D721Med (cell line): ENCODE data around the gene LETM1.

Source experiments
- DNase-seq: peaks from one replicate; pipeline ENCODE4 v3.0.0; 2011; ENCODE audit warnings: low spot score; ENCODE audit not compliant: insufficient read length
- FAIRE-seq: peaks from 2 replicates; lab custom pipeline; 2011; peaks lifted over from hg19 to GRCh38; lab: Jason Lieb, UNC
- TF ChIP-seq, protein P1 (sequence below): IDR thresholded peaks from 2 replicates; pipeline ENCODE4 v1.5.1; 2012; ENCODE audit warnings: mild to moderate bottlenecking, control low read depth; ENCODE audit not compliant: insufficient read depth; ENCODE audit errors: missing control alignments

The LETM1 gene

DNA sequence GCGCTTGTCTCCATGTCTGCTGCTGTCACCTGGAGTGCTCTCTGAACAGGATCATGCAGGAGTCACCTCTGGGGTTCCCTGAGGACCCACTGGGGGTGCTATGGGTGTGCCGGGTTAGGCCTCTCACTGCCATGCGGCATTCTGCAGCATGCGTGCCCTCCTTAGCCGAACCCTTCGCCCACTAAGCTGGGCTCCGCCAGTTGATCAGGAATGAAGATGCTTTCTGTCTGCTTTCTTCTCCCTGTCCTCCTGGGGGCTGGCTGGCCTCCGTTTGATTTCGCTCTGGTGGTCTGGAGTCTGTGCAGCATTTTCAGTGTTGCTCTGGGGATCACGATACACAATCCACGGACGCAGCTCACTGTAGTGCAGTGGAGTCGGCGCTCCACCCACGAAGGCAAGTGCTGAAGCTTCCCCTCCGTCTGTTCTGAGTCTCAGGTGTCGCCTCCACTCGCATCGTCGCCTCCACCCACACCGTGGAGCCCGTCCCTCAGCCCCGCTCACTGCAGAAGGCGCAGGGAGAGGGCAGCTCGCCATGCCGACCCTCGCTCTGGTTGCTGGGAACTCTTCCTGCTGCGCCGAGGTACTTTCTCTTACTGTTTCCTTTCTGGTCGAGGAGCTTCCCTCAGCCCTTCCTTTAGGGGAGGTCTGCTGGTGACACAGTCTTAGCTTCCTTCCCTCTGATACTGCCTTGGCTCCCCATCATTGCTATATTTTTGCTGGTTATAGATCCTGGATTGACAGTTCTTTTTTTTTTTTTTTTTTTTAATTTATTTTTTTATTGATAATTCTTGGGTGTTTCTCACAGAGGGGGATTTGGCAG lies 29.2 kb downstream of the LETM1 start:
- DNase-seq (no peak), FAIRE-seq (no peak)
- TF ChIP-seq, protein P1, sequence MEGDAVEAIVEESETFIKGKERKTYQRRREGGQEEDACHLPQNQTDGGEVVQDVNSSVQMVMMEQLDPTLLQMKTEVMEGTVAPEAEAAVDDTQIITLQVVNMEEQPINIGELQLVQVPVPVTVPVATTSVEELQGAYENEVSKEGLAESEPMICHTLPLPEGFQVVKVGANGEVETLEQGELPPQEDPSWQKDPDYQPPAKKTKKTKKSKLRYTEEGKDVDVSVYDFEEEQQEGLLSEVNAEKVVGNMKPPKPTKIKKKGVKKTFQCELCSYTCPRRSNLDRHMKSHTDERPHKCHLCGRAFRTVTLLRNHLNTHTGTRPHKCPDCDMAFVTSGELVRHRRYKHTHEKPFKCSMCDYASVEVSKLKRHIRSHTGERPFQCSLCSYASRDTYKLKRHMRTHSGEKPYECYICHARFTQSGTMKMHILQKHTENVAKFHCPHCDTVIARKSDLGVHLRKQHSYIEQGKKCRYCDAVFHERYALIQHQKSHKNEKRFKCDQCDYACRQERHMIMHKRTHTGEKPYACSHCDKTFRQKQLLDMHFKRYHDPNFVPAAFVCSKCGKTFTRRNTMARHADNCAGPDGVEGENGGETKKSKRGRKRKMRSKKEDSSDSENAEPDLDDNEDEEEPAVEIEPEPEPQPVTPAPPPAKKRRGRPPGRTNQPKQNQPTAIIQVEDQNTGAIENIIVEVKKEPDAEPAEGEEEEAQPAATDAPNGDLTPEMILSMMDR = no peak

DNA sequence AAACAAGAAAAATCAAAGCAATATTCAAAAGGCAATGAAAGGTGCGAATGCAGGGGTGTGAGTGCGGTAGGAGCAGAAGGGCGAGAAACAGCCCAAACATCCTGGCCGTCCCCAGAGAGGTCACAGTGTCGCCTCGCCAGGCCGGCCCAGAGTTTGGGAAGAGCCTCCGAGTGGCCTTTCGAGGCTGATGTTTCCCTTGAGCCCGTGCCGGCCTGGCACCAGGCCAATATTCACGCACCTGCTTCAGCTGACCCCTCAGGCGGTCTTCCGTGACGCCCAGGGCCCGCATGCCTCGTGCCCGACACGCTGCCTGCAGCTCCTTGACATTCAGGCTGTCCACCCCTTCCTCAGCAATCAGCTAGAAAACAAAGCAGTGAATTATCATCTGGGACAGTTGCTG lies 30.6 kb downstream of the LETM1 start:
- TF ChIP-seq, protein P1 = no peak
- no peak for DNase-seq
- FAIRE-seq = no peak

DNA sequence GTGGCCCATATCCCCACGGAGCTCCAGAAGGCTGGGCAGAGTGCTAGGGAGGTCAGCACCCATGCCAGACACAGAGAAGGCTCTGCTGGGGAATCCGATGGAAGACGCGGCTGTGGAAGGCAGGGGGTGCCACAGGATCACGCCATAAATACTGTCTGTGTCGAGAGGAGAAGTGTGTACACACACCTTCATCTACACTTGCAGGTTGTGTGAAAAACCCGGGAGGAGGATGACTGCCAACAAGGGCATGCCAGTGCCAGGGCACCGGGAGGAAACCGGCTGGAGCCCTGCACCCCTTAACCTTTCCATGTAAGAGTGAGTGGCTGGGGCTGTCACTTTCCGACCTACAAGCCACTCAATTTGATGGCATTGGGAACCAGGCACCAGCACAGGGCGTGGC lies 31.2 kb downstream of the LETM1 start:
- FAIRE-seq = no peak
- TF ChIP-seq, protein P1 = no peak
- no peak for DNase-seq

DNA sequence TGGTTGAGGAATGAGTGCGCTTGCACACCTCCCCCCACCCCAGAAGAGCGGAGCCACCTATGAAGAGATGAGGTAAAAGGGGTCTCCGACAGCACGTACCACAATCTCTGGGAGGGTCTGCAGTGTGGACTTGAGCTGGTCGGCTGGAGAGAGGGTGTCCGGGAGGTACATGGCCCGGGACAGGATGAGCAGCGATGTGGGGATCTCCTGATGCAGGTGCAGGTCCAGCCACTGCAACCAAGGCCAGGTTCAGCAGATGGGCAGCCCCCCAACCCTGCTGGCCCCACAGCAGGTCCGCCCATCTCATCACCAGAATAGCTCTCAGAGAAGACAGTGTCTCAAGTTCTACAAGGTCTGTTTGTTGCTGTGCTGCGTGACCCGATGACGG lies 32.4 kb downstream of the LETM1 start:
- TF ChIP-seq, protein P1 = no peak
- DNase-seq (no peak), FAIRE-seq (no peak)

DNA sequence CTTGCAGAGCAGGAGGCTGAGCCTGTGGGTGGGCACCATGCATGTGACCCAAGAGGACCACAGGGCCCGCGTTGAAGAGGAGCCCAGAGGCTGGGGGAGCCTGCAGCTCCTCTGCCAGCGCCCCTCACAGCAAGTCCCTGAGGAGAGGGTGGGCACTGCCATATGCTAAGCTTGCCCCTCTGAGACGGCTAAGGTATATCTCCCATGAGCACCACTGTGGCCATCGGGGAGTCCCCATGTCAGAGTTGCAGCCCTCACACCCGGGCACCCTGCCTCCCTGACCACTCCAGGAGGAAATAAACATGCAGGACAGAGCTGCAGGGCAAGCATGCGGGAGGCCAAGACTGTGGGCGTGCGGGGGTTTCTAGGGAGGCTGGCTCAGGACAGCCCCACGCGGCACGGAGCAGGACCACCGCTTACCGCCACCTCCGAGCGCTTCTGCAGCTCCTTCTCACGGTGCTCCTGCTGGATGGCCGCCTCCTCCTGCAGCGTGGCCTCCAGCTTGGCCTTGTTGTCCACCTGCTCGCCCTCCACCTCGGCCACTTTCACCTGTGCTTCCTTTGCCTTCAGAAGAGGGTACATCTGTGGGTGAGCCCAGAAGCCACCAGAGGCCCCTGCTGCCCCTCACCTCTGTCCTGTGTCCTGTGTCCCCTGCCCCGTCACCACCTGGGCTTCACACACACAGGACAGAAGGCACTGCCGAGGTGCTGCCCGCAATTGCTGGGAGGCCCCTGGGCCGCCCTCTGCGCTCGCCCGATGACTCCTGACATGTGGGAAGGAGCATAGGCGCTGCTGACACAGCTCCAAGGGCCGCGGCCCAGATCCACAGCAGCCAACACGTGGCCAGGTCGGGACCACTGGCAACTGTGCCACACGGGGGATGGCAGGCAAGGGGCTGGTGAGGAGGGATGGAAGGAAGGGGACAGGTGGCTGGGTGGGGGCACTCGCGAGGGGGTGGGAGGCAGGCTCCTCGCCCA lies 33.1 kb downstream of the LETM1 start:
- no peak for FAIRE-seq
- DNase-seq = no peak
- TF ChIP-seq, protein P1 = no peak

DNA sequence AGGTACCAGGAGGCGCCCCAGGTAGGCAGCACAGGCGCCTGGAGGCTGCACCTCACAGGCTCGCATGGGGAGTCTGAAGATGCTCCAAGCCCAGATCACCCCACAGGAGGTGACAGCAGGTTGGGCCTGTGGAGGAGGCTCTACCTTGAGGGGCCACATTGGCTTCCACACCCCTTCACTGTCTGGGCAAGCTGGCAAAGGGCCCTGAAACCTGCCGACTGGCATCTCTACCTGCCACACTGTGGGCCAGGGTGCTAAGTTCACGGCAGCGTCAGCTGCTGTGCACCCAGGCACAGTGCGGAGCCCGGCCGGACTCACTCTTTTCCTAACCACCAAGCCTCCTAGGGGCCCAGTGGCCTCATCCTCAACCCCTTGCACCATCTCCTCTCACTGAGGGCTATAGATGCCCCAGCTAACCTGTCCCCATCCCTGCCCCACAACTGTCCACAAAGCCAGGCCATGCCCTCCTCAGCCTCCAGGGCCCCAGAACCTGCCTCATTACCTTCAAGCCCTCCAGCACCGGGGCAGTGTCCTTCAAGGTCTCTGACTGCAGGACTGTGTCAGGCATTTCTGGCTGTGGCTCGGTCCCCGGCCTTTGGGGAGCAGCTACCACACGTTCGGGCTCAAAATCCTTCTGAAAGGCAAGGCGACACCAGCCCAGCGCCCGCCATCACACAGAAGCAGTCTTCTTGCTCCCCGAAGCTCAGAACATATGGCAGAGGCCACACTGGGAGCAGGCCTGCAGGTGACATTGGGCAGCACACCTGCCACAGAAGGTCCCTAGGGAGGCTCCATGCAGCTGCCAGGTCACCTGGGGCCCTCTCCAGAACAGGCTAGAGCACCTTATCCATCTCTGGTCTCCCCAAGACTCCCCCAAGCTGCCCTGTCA lies 34.0 kb downstream of the LETM1 start:
- FAIRE-seq = no peak
- TF ChIP-seq, protein P1 = no peak
- no peak for DNase-seq
